NCI-H2196 treated with DMSO at 0.1 percent for 48 hours (cell line): ENCODE data around the gene NCBP3.

Experiments
- DNase-seq: peaks from one replicate; lab custom pipeline; 2025; ENCODE audit not compliant: unreplicated experiment; lab: John Stamatoyannopoulos, UW

The NCBP3 gene

DNA sequence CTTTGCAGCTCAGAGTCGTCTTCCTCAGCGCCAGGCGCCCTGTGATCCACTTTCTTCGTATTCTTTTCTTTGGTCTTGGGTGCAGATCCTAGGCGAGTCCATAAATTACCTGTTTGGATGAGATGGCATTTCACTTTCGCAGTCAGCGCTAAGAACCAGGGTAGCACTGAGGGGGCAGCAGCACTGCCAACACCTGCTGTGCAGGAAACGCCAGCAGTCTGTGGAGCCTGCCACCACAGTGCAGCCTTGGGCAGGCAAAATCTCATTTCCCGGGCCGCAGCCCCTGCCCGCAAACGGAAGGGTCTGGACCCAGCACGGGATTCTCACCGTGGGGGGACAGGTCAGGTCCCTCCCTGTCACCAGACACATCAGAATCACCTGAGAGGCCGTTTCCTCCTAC is 32.9 kb downstream of the NCBP3 start:
- no peak for DNase-seq

DNA sequence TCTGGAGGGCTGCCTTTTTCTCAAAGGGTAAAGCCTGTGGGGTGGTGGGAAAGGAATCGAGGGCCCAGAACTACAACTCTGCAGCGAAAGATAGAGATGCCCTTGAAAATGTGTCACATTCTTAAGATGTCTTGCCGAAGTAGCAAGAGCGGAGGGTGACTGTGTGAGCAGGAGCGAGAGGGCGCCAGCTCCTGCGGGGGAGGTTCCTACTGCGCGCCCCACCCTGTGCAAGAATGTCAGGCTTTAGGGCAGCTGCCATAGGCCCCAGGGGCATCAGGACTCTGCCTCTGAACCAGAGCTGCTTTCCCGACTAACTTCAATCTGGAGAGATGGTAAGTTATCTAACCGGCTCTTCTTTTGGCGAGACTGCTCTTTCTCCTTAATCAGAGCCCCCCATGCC is 33.3 kb downstream of the NCBP3 start:
- DNase-seq: no peak

DNA sequence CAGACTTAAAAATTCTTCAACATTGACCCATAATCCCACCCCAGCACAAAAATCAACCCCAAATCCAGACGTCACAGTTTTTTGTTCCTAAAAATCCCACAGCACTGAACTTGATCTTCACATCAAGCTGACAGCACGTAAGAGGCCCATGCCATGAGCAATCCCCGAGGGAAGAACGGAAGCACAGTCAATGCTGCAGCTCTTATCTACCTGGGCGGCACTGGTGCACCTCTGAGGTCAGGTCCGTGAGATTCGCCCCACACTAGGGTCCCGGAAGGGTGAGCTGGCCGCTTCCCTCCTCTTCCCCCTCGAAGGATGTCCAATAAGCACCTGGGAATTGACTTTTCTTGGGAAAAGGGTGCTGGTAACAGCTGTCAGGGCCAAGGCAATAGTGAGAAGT is 33.8 kb downstream of the NCBP3 start:
- DNase-seq: no peak

DNA sequence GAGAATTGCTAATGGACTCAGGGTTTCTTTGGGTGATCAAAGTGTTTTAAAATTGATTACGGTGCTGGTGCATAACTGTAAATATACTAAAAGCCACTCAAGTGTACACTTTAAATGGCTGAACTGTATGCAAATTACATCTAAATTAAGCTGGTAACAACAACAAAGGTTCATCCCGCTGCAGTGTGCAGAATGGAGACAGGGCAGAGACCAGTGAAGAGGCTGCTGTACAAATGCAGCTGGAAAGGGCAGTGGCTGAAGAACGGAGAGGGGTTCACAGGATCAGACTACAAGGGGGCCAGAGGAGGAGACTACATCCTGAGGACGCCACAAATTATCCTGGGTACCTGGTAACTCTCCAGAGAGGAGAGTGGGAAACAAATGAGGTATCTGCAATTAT is 36.0 kb downstream of the NCBP3 start:
- no peak for DNase-seq

DNA sequence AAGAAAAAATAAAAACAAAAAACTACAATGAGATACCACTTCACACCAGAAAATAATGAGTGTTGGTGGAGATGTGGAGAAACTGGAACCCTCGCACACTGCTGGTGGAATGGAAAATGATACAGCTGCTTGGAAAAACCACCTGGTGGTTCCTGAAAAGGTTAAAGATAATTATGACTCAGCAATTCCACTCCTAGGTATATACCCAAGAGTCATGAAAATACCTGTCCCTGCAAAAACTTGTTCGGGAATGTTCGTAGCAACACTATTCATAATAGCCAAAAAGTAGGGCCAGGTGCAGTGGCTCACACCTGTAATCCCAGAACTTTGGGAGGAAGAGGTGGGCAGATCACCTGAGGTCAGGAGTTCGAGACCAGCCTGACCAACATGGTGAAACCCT is 36.9 kb downstream of the NCBP3 start:
- no peak for DNase-seq

DNA sequence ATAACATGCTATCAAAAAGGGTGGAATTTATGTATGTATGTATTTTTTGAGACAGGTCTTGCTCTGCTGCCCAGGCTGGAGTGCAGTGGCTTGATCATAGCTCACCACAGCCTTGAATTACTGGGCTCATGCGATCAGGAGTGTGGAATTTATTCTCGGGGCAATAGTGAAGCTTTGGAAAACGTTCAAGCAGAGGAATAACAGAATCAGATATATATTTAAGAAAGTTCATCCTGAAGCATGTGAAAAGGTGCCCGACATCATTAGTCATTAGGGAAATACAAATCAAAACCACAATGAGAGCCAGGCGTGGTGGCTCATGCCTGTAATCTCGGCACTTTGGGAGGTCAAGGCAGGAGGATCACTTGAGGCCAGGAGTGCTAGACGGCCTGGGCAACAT is 37.3 kb downstream of the NCBP3 start:
- DNase-seq: no peak

DNA sequence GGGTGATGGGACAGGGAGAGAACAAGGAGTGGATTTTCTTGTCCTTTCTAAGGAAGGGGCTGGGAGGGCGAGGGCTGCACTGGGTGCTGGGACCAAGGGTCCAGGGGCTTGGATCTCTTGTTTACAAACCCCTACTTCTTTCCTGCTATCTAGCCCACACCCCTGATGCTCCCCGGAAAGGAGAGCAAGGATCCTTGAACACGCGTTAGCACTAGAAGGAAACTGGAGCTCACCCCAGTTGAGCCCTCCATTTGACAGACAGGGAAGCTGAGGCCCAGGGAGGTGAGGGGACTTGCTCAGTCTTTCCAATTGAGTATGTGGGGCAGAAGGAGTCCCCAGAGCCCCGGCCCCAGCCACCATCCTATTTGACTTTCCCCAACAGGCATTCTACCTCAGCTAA is 40.5 kb downstream of the NCBP3 start:
- no peak for DNase-seq

DNA sequence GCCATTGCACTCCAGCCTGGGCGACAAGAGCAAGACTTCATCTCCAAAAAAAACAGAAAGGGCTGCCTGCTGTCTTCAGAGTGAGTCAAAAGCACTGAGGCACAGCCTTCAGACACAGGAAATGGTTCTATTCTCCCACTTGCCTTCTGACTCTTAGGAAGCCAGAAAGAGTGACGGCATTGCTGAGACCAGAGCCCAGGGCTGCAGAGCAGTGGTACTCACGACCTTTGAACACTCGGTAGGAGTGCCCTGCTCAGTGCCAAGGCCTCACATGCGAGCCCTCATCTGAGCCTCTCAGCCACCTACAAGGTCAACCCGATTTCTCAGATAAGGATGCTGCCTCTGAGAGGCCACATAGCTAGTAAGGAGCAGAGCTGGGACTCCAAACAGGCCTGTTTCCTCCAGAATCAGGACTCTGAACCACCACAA is 41.5 kb downstream of the NCBP3 start:
- no peak for DNase-seq

DNA sequence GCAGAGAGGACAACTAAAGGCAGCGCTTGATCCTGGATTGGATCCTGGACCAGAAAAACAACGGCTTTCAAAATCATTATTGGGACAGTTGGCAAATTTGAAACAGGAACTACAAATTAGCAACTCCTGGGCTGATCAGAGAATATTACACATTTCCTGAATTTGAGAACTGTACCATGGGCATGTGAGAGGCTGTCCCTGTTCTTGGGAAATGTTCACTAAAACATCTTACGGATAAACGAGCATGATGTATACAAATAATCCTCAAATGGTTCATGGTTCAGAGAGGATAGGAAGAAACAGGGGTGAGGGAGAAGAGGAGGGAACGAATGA is 42.8 kb downstream of the NCBP3 start:
- no peak for DNase-seq

DNA sequence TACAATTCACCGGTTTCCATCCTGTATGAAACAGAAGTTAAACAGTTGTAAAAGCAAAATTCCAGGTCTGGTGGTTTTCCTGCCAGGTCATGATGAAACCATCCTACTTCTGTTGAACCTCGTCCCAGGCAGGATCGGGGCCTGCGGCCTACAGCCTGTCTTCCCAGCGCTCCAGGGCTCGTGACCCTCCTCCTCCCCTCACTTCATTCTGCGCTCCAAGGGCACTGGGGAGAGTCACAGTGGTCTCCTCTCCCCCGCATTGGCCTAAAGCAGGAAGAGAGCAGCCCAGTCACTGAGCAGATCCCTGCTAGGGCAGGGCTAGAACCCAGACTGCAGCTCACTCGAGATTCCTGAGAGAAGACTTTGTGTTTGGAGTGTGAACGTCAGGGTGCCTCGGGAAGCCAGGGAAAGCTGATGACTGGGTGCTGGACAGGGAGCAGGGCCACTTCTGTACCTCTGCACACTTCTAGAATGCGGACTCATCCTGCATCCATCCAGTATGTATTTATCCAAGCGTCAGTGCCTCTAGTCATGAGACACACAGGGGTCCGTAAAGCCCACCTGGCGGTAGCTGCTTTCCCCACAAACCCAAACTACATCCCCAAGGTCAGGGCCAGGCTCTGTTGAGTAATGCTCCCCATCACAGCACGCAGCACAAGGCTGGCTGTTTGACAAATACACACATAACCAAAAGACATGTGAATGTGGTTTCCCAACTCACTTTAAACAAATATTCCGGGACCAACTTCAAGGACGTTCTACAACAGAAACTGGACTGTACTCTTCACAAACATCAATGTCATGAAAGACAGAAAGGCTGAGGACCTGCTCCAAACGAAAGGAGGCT is 43.4 kb downstream of the NCBP3 start:
- no peak for DNase-seq

DNA sequence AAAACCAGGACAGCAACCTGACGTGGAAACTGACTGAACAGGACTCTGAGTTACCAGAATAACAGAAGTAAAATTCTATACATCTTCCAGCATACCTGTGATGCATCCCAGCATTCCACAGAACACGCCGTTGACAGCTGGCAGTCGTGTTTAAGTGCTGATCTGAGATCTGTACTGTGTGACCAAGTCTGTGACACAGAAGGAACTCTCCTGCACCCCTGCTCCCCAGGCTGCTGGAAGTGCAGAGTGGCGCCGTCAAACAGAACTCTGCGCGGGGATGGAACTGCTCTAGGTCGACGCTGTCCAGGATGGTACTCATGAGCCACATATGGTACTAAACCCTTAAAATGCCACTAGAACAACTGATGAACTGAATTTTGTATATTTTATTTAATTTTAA is 44.3 kb downstream of the NCBP3 start:
- no peak for DNase-seq

DNA sequence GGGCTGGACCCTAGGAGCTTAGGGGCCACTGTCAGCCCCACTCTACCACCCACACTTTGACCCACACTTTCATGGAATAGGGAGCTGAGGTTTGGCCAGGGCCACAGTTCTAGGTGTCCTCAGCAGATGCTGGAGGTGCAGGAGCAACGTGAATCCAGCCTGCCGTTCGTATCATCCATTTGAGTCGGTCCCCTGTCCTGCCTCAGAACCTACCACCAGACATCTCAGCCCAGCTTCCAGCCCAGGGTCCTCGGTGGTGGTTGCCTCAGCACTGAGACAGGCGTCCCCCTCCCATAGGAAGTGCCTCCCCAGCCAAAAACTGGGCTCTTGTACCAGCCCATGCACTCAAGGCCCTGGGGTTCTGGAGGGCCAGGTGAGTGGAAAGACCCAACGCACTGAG is 44.7 kb downstream of the NCBP3 start:
- no peak for DNase-seq

DNA sequence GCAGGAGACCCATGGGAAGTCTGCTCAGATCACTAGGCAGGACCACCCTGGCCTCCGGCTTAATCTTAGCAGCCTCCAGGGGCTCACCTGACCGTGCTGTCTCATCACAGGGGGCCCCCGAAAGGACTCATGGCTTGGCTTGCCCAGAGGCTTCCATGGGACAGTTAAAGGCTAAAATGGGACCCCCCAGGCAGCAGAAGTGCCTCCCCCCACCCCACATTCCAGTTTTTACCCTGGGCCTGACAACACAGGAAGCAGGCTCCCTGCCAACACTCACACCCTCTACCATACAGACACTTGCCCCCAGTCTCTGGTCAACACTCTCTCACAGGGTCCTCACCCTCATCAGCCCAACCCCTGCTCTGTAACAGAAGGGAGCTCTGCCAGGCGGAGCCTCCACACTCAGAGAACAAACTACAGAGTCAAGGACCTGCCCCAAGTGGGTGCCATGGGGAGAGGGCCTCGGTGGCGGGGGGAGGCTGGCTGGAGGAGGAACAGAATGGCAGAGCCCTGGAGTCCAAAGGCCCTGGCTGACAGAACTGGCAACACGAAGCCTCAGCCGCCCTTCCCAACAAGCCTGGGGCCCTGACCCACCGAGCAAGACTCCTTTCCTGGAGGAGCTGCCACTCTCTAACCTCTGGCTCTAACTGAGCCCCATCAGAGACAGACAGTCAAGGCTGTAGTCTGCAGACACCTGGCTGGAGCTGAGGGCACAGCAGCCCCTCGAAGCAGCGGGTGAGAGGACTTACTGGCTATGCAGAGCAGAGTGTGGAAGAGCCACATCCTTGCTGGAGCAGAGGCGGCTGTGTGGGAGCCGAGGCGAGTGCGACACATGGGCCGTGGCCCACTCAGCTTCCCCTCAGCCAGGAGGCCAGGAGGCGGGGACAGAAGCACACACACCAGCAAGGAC is 45.4 kb downstream of the NCBP3 start, which contains the start of gene ITGAE:
Gene ITGAE, minus strand, starts transcription at position 827 of the 910 bp plus-strand sequence. Its CDS starts 44 bp downstream, at position 783.
- no peak for DNase-seq

DNA sequence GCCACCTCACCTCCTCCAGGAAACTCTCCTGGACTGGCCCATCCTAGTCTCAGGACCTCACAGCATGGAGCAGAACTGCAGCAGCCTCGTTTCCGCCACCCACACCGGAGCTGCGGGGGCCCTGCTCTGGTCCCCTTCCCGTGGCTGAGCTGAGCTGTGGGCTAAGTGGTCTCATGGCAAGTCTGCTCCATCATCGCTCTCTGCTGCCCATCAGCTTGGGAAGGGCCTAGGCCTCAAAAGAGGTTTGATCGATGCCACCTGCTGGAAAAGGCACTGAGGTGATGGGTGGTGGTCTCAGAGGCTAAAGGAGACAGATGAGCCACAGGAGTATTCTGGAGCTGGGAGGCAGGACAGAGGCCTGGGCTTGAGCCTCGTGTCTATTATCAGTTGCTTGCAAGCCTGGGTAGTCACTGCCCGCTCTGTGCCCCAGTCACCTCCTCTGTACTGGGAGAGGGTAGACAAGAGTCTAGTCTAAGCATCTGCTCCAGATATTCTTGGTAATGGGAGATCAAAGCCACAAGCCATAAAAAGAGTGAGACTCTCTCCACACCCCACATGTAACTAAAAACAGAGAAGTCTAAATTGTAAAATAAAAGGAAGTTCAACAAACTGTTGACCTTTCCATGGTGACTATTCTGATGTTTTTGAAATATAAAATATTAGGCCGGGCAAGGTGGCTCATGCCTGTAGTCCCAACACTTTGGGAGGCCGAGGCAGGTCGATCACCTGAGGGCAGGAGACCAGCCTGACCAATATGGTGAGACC is 46.7 kb downstream of the NCBP3 start:
- DNase-seq: no peak

DNA sequence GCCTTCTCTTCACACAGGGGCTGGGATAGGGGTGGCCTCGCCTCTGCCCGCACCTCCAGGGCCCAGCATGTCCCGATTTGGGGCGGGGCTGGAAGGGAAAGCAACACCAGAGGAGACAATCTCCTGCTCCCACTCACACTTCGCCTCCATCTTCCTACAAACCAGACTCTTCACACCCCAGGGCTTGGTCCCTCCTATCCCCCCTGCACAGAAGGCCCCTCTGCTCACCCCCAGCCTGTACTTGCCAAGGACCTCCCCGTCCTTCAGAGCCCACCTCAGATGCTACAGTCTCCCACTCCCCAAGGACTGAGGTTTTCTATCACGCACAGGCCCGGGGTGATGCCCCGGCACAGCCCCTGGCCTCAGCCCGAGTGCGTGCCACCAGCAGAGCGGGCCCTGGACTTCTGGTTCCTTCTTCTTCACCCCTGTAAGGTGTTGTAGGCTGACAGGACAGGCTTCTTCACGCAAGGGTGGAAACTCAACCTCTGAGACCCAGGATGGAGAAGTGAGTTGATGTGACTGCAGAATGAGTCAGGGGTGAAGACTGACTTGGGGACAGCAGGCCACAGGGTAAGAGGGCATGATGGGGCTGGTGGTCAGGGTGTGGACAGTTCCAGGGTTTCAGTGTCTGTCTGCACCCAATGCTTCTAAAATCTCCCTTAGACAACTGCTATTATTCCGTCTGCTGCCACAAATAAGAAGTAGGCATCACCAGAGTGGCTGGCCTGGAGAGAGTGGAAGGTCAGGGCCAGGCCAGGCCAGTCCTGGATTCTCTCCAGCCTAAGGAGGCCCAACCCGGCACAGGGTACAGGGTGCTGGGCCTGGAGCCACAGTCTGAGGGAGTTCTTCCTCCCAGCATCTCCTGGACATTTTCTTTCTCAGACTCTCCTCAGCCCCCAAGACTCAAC is 47.5 kb downstream of the NCBP3 start:
- DNase-seq: no peak

DNA sequence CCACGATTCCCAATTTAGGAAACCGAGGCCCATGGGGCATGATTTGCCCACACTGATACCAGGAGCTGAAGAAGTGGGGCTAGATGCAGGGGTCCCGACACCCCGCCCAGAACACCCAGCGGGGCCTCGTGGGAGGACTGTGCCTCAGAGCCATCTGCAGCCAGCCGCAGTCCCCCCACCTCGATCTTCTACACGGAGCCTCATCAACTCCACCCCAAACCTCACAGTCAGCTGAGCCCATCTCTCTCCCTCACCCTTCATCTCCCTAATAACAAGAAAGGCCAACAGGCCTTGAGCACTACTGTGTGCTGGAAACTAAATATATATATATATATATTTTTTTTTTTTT is 49.2 kb downstream of the NCBP3 start:
- no peak for DNase-seq

DNA sequence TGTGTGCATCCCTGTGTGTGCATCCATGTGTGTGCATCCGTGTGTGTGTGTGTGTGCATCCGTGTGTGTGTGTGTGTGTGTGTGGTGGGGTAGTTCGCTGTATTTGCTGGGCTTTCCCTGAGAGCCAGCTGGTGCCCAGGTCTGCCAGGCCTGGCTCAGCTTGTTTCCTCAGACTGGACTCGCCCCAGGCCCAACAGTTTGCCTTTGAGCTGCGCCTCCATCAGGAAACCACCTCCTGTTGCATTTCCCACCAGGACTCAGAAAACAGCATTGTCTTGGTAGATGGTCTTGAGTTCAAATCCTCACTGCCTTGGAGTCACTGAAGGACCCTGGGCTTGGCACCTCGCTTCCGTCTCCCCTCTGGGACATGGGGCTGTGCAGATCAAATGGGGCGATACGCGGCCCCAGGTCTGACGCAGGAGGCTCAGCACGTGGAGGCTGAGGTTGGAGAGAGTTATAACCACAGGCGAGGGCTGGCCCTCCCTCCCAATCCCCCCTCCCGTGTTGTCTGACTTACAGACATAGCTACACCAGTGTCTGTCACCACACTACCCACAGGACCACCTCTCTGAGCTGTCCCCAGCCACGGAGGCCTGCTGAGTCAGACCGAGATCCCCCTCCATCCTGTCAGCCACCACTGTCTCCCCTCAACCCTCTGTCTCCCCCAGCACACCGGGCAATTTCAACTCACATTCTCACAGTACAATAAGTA is 49.8 kb downstream of the NCBP3 start:
- no peak for DNase-seq

DNA sequence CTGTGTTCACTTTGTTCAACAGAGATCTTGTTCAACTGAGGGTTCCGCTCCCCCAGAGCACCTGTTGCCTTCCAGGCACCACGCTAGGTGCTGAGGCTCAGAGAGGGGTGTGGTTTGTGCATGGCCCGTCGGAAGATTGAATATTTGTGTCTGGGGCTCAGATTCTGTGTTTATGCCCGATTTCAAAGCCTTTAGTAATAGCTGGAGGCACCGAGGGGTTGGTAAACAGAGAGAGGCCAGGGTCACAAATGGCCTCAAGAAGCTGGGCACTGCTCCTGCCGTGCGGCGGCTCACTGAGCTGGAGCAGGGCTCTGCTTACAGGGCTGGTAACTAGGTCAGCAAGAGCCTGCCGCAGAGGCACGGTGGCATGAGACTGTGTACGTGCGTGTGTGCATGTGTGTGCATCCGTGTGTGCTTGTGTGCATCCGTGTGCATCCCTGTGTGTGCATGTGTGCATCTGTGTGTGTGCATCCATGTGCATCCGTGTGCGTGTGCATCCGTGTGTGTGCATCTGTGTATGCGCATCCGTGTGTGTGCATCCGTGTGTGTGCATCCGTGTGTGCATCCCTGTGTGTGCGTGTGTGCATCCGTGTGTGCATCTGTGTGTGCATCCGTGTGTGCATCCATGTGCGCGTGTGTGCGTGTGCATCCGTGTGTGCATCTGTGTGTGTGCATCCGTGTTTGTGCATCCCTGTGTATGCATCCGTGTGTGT is 50.5 kb downstream of the NCBP3 start:
- DNase-seq: no peak
